ENCODE measurements around the gene PDLIM5.
"Not testable (repeated sequence)": the region's sequence is repeated elsewhere in the genome, so short reads cannot be mapped to it uniquely, and the experiment has no call there.

Gene PDLIM5

GRCh38 chr4:94451695-94452475, at the start of gene PDLIM5:
TSS of gene PDLIM5 (plus strand) at chr4:94451942. CDS start at chr4:94455289, 3,347 bp downstream.
- DNase-seq: peak; percentile 98

GRCh38 chr4:94402439-94402838, 49.3 kb upstream of the PDLIM5 start:
- DNase-seq: not testable (repeated sequence)

- no peak for DNase-seq
Observed at GRCh38 chr4:94403751-94404150, 48.0 kb upstream of the PDLIM5 start.

- peak; percentile 67 for DNase-seq
Observed at GRCh38 chr4:94406668-94407437, 44.9 kb upstream of the PDLIM5 start.

GRCh38 chr4:94407846-94408245, 43.9 kb upstream of the PDLIM5 start:
- no peak for DNase-seq

- DNase-seq: peak; percentile 83
Observed at GRCh38 chr4:94408549-94409374, 43.0 kb upstream of the PDLIM5 start.

- no peak for DNase-seq
Observed at GRCh38 chr4:94409375-94409679, 42.4 kb upstream of the PDLIM5 start.

- no peak for DNase-seq
Observed at GRCh38 chr4:94409962-94410361, 41.8 kb upstream of the PDLIM5 start.

- no peak for DNase-seq
Observed at GRCh38 chr4:94410678-94411206, 41.0 kb upstream of the PDLIM5 start.

- no peak for DNase-seq
Observed at GRCh38 chr4:94411296-94411695, 40.4 kb upstream of the PDLIM5 start.

- no peak for DNase-seq
Observed at GRCh38 chr4:94412019-94412657, 39.6 kb upstream of the PDLIM5 start.

GRCh38 chr4:94412658-94413038, 39.1 kb upstream of the PDLIM5 start:
- DNase-seq: no peak

GRCh38 chr4:94413085-94413840, 38.5 kb upstream of the PDLIM5 start:
- DNase-seq: no peak

- no peak for DNase-seq
Observed at GRCh38 chr4:94414907-94415306, 36.8 kb upstream of the PDLIM5 start.

- no peak for DNase-seq
Observed at GRCh38 chr4:94415448-94415847, 36.3 kb upstream of the PDLIM5 start.

GRCh38 chr4:94416335-94416734, 35.4 kb upstream of the PDLIM5 start:
- DNase-seq: no peak

GRCh38 chr4:94416981-94417380, 34.8 kb upstream of the PDLIM5 start:
- DNase-seq: no peak

GRCh38 chr4:94419549-94419948, 32.2 kb upstream of the PDLIM5 start:
- DNase-seq: no peak

GRCh38 chr4:94419956-94420355, 31.8 kb upstream of the PDLIM5 start:
- DNase-seq: no peak

GRCh38 chr4:94420356-94420755, 31.4 kb upstream of the PDLIM5 start:
- no peak for DNase-seq

GRCh38 chr4:94426783-94427182, 25.0 kb upstream of the PDLIM5 start:
- no peak for DNase-seq

- DNase-seq: no peak
Observed at GRCh38 chr4:94428884-94429283, 22.9 kb upstream of the PDLIM5 start.
